HG02840 (cell line): ENCODE data around the gene EDEM3.
"Not testable (repeated sequence)": the region's sequence is repeated elsewhere in the genome, so short reads cannot be mapped to it uniquely, and the experiment has no call there.

Experiments
- ATAC-seq: cut with Tn5 transposase; IDR thresholded peaks from one replicate; pipeline ENCODE4 v1.9.1; 2021; ENCODE audit warnings: mild to moderate bottlenecking, moderate library complexity, moderate number of reproducible peaks; ENCODE audit not compliant: unreplicated experiment, low FRiP score

EDEM3 gene

DNA sequence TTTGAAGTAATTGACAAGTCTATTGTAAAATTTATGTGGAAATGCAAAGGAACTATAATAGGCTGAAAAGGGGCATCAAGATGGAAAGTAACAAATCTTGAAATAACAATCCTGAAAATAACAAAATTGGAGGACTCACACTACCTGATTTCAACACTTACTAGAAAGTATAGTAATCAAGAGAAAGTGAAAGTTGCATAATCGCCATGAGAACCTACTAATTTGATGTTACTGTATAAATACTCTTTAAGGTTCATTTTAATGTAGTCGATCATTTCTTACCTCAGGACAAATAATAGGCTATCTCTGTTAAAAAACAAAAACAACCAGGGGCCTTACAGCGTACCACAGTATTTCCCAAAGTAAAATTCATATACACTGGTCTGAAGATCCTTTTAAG is 71.7 kb downstream of the EDEM3 start:
- ATAC-seq = no peak

DNA sequence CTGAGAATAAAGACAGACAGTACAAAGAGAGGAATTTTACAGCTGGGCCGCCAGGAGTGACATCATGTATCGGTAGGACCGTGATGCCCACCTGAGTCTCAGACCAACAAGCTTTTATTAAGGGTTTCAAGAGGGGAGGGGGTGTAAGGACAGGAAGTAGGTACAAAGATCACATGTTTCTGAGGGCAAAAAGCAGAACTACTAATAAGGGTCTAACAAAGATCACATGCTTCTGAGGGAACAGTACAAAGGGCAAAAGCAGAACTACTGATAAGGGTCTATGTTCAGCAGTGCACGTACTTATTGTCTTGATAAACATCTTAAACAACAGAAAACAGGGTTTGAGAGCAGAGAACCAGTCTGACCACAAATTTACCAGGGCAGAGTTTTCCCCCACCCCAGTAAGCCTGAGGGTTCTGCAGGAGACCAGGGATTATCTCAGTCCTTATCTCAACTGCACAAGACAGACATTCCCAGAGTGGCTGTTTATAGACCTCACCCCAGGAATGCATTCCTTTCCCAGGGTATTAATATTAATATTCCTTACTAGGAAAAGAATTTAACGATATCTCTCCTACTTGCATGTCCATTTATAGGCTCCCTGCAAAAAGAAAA is 73.9 kb downstream of the EDEM3 start:
- not testable (repeated sequence) for ATAC-seq

DNA sequence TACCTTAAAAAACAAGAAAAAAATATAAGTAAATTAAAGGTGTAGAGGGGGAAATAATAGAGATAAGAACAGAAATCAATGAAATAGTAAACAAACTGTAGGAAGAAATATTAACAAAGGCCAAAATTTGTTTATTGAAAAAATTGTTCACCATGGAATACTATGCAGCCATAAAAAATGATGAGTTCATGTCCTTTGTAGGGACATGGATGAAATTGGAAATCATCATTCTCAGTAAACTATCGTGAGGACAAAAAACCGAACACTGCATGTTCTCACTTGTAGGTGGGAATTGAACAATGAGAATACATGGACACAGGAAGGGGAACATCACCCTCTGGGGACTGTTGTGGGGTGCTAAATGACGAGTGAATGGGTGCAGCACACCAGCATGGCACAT is 75.2 kb downstream of the EDEM3 start:
- not testable (repeated sequence) for ATAC-seq

DNA sequence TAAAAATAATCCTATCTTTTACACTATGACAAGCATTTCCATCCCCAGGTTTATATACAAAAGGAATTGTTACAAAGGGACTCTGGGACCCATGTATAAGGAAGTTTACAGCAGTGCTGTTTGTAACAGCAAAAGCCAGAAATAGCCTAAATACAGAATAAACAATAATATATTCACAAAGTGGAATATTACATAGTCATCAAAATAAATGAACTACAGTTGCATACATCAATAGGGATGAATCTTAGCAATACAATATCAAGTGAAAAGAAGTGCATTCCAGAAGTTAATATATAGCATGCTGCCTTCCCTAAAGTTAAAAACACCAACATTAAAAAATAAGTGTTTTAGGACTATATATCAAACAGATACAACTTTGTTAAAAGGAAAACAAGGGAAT is 77.3 kb downstream of the EDEM3 start:
- ATAC-seq = no peak

DNA sequence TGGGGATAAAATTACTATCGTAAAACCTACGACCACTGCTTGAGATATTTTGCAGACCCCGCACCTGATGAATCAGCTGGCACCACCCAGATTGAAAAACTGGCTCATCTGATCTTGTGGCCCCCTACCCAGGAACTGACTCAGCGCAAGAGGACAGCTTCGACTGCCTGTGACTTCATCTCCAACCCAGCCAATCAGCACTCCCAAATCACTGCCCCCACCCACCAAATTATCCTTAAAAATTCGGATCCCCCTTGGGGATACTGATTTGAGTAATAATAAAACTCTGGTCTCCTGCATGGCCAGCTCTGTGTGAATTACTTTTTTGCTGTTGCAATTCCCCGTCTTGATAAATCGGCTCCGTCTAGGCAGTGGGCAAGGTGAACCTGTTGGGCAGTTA is 81.4 kb downstream of the EDEM3 start:
- ATAC-seq = no peak

DNA sequence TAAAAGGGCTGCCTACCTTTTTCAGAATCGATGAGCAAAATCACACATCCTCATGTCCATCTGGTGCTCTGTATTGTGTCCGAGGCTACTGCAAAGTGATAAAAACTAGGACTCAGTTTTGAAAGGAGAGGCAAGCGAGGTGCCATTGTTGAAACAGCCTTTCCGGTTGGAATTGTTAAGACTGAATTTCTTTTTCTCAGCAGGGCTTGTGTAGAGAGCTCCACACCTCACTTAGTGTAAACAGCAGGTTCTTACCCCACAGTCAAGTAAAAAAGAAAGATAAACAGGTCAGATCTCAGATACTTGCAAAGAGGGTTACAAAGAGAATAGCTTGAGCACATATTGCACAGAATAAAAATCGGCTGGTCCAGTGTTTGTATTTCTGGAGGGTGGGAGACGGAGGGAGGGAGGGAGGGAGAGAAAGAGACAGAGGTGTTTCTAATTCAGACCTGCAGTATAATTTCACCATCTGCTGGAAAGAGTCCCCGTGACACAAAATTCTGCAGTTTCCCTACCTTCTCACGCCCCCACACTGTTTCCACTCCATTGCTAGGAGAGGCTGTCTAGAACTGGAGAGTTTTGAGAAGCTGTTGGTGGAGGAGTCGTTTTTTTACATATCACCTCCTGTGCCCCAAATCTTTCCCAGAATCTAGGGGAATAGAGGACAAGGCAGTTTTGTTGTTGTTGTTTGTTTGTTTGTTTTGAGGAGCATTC is 82.5 kb downstream of the EDEM3 start:
- ATAC-seq = no peak

DNA sequence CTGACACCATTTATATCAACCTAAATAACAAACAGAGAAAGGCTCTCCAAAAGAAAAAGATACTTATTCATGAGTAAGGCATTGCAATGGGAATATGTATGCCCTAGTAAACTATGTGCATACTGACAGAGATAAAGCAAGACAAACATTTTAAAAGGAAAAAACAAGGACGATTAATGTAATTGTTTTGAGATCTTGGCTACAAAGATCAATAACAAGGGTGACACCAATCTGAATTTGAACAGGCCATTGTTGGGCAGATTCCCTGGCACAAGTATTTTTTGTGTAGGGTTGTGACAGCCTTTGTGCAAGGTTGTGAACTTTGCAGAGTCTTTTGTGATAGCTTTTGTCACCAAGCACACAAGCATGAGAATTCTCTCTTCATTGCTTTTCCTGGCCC is 85.3 kb downstream of the EDEM3 start:
- no peak for ATAC-seq

DNA sequence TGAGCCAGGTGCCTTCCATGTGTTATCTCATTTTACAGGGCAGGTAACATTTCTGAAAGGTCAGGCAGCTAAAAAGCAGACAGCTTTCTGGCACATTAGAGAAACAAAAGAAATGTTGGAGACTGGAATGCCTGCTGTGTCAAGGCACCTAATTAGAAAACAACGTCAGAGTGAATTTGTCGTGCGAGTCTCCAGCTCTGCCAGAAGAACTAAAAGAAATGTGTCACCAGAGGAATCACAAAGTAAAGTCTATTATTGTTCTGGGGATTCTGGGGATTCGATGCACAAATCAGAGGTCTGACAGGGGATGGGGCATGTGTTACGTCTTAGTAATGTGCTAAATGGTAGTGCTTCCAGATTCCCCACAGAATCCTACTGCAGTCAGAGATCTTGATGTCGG is 89.3 kb downstream of the EDEM3 start:
- no peak for ATAC-seq

DNA sequence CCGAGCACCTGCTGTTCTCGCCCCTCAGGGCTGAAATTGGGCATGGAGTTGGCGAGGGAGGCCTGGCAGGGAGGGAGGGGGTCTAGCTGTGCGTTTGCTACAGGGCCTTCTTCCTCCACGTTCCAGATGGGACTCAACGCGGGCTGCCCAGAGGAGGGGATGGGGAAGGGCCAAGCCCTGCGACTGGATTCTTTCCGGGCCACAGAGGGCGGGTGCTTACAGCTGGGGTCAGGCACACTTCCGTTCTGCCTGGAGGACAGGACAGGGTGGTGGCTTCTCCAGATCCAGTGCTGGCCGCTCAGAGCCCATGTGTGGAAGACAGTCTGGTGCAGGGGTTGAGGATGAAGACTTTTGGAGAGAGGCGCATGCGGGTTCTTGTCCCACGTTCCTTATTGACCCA is 90.0 kb downstream of the EDEM3 start:
- ATAC-seq = no peak

DNA sequence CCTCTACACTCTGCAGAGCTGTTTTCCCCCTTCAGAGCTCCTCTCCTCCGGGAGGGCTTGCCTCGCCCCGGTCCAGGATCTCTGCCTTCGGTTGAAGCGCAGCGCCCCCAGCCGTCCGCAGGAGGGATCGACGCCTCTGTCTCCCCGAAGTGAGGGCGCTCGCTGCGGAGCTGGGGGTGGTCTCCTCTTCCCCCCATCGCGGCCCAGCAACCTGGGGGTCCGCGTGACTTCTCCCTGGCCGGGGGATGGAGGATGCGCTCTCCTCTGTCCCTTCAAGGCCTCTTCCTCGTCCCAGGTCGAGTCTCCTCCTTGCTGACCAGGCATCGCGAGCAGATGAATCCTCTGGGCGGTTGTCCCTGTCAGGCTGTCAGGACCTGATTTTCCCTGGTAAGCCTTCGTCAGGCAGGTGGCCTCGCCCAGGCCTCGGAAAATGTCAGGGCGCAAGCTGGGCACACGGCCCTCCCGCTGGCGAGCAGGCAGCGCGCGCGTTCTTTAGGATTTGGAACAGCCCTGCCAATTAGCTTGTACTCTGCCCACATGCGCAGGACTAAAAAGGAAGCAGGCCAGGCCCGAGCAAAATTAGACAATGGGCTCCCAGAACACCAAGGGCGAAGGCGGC is 90.5 kb downstream of the EDEM3 start:
- ATAC-seq = no peak

DNA sequence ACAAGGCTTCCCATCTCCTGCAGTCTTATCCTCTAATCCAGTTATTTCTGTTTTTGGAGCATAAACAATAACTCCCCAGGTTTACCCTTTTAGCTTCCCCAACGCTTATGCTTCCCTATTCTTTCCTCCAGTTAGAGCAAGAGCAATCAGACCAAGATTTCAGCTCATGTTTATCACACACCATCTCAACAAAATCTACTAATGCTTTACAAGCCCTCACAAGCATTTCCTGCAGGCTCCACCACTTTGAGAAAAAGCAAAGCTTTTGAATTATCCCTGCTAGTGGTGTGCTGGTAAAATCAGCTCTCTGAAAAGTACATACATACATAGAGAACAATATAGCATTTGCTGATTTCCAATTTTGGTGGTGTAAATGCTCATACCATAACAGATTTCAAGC is 92.9 kb downstream of the EDEM3 start:
- ATAC-seq = no peak

DNA sequence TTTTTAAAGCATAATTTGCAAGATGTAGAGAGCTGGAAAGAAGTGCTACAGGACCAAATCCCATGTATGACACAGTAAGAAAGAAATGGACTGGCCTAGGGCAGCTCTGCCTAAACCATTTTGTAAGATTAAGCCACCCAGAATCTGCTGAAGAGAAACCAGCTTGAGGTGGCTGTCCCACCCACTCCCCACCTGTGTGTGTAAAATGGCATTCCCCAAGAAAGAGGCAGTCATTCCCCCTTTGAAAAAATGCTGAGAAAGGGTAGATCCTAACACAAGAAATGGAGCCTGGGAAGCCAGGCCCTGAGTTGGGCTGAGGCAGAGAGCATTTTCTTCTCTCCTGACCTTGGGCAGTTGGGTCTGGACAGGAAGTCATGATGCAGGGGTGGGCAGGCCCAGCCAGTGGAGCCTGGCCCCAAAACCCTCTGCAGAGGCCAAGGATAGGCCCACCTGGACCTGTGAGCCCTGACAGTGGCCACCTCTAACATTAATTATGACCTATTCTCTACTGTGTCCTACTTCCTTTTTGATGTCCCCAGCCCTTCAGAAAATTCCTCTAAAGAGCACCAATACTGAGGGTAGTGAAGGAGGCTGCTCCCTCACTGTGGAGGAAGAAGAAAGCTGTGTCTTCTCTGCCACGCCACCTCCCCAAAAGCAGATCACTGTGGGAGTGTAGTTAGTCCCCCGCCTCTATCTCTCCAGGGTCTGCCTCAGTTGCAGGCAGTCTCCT is 94.0 kb downstream of the EDEM3 start:
- ATAC-seq = no peak

DNA sequence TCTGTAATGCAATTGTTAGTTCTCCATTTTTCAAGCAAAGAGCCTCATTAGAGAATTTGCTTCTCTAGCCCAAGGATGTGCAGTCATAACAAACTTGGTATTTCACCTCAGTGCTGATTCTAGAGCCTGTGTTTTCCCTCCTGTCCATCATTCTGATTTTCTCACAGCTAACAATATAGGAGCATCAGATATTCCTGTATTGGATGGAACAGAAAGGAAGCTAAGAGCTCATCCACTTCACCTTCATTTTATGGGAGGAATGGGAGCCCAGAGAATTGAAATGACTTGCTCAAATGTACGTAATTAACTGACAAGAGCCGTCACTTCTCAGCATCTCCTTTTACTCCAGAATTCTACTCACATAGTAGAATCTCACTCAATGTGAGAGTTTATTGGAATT is 96.6 kb downstream of the EDEM3 start:
- no peak for ATAC-seq

DNA sequence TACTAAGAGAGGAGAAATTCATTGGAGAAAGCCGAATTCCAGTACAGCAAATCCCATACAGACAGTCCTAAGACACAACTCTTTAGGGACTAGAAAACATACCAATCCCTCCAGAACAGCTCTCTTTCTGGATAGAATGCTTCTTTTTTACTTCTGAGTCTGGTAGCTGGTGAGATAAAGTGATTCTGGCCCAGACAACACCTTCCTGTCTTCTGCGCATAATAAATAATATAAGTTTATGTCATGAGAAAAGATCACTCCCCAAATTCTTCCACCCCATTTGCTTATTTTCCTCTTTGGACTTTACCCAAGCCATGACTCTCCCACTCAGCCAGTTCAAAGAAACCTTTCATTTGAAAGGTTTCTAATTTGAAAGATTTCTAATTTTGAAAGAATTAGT is 98.4 kb downstream of the EDEM3 start:
- no peak for ATAC-seq

DNA sequence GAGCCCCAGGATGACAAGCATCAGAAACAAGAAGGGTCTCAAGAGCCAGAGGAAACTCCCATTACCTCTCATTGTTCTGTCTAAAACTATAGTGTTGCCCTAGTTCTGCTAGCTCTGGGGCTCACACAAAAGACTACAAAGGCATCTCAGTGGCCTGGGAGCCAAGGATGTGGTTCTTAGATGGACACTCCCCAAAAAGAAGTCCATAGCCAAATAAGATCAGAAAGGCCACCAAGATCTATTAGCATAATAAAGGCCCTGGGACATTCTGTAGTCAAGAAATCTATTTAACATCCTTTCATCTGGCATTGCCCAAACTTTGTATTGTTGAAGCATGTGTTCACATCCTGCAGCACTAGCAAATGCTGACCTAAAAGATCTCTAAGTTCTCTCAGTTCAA is 99.5 kb downstream of the EDEM3 start:
- no peak for ATAC-seq

DNA sequence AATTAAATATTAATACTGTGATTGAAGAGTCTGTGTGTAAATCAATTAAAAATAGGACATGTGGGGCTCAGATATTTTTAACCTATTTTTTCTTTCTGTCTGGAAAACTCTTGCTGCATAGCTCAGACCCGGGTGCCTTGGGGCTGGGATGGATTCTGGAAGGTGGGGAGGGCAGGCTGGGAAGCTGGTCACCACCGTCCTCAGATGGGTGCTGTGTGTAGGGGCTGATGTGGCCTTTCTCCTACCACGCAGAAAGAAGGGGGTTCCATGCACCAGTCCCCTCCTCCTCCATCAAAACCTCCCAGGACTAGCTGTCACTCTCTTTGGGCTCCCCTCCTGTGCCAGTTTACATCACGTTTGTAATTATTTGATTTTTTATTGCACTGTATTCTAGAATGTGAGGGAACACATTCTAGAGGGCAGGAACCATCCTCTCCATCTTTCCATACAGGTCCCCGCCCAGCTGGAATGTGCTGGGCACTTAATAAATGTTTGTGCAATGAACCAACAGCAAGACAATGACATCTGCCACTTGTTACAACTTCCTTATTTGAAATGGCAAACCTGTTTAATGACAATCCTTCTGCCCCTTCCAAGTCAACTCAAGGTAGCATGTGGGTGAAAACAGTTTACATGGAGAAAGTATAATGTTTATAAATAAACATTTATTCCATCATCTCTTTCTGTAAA is 104.3 kb downstream of the EDEM3 start:
- no peak for ATAC-seq

DNA sequence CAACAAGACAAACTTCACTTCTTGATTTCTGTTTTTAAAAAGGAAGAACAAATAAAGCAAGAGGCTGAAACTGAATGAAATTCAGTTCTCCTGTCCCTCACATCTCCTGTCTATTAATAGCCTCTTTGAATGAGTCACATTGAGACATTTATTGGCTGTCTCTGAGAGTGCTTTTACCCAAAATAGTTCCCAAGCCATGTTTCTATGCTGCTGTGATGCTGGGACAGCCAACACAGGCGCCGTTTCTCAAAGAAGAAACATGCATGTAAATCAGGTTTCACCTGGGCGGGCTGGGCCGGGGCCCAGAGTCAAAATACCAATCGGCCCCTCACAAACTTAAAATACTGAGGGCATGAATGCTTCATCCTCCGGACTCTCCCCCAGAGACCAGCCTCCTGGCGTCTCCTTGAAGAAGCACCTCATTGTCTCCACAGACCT is 105.2 kb downstream of the EDEM3 start:
- no peak for ATAC-seq

DNA sequence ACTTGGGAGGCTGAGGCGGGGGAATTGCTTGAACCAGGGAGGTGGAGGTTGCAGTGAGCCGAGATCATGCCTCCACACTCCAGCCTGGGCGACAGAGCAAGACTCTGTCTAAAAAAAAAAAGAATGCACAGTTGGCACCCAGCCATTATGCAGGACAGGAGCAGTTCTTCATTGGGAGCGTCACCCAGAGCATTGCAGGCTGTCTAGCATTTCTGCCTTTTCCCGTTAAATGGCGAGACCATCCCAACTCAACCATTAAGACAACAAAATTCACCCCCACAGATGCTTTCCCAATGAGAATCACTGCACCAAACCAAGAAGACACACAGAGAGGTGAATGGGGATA is 105.8 kb downstream of the EDEM3 start:
- ATAC-seq = no peak

DNA sequence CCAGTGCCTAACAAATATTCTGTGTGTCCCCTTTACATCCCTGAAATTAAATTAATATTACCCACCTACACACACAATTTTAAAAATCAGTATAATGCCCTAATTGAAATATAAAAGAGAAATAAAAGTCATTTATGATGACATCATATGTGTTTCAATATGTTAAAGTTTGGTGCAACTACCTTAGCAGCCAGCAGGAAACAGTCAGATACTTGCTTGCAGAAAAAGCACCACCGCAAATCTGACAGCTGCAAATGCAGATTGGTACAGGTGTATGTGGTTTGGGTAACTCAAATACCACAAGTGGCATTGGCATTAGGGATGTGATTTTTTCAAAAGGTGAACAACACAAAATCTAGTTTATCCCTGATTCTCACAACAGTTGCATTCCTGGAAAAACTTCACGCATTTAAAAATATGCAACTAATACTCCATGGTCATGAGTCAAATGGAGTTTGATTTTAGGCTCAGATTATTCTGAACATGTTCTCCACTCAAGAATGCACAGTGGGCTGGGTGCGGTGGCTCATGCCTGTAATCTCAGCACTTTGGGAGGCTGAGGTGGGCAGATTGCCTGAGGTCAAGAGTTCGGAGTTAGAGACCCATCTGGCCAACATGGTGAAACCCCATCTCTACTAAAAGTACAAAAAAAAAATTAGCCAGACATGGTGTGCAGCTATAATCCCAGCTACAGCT is 106.3 kb downstream of the EDEM3 start:
- no peak for ATAC-seq

DNA sequence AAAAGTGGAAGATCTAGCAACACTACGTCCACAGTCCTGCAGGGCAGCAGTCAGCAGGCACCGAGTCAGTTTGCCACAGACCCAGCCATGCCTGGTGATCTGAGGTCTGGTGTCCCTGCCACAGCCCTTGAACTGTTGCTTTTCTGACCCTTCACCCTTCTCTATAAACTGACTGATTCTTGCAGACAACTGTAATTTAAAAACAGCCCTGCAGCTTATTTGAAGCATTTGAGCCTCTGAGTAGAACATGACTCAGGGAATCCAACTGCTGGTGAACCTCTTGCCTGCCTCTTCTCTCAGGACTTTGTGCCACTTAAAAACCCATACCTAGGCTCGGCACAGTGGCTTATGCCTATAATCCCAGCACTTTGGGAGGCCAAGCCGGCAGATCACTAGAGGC is 107.2 kb downstream of the EDEM3 start:
- no peak for ATAC-seq
